Posterior vena cava (tissue), 2 donors: ENCODE results near the gene GPR21. TPM values are rescaled to one million over a fixed set of nuclear protein-coding genes. Genes with fewer than 3 reads are reported as not detected.

Experiments
- total RNA-seq, 2 donors: library from RNA; stranded (reverse); fragmentation: NEBNext Ultra II Directional; extraction: Animal tissue kit (Norgen Biotek cat#: 25700); gene quantifications; one replicate each; pipeline ENCODE4 v1.2.1, GENCODE V29; 2021
- donor health status: DM: yes; HTN: yes; CAD: no.
- donor health status: DM: yes; HTN: yes; CAD: no.

GPR21 gene
- total RNA-seq, 2 donors from 2014 or later, result 3.3 to 6.9 TPM

Other genes starting within 250 kb of the GPR21 start
- not detected for gene OR5C1, start 244.7 kb upstream of the GPR21 start, total RNA-seq
- not detected for gene OR1K1, start 233.5 kb upstream of the GPR21 start, total RNA-seq
- gene PDCL, start 205.1 kb upstream of the GPR21 start, total RNA-seq, result 10 to 100 TPM; 12.1 to 15.8 TPM
- gene RC3H2, start 128.3 kb upstream of the GPR21 start, total RNA-seq, result 10 to 100 TPM; 35.1 to 46.8 TPM
- 1 to 10 TPM; 7.7 to 9.0 TPM for gene ZBTB6, start 120.3 kb upstream of the GPR21 start, total RNA-seq
- 1 to 10 TPM; 5.4 to 5.8 TPM for gene ZBTB26, start 102.2 kb upstream of the GPR21 start, total RNA-seq
- 10 to 100 TPM; 64.1 to 75.4 TPM for gene RABGAP1, start 92.6 kb upstream of the GPR21 start, total RNA-seq
- gene STRBP, start 234.9 kb downstream of the GPR21 start, total RNA-seq, result 1 to 10 TPM; 3.7 to 7.9 TPM